Effector memory CD4-positive, alpha-beta T cell (primary cell): ENCODE measurements around the gene PDPK1.

Experiments used
- DNase-seq, 3 donors: peaks; one replicate each; pipeline ENCODE4 v3.0.0-alpha.2; 2020
- H3K27ac ChIP-seq: 2 replicates; pipeline ENCODE4 v1.7.0; 2013; ENCODE audit warnings: mild to moderate bottlenecking, low read length, moderate library complexity; ENCODE audit not compliant: insufficient read depth, poor library complexity, severe bottlenecking
- H3K27me3 ChIP-seq: replicated peaks from 2 replicates; pipeline ENCODE4 v1.7.0; 2013; ENCODE audit warnings: mild to moderate bottlenecking, low read length; ENCODE audit not compliant: insufficient read depth, control insufficient read depth, poor library complexity, severe bottlenecking
- H3K36me3 ChIP-seq: 2 replicates; pipeline ENCODE4 v1.7.0; 2013; ENCODE audit warnings: mild to moderate bottlenecking, low read length, moderate library complexity; ENCODE audit not compliant: control insufficient read depth, insufficient read depth
- H3K4me1 ChIP-seq: 2 replicates; pipeline ENCODE4 v1.7.0; 2013; ENCODE audit warnings: low read length, mild to moderate bottlenecking; ENCODE audit not compliant: control insufficient read depth, insufficient read depth, poor library complexity, severe bottlenecking
- H3K4me3 ChIP-seq: 2 replicates; pipeline ENCODE4 v1.7.0; 2013; ENCODE audit warnings: low read length, low read depth, mild to moderate bottlenecking; ENCODE audit not compliant: insufficient read depth, poor library complexity, severe bottlenecking
- H3K9me3 ChIP-seq: 2 replicates; pipeline ENCODE4 v1.7.0; 2013; ENCODE audit warnings: mild to moderate bottlenecking, low read length, moderate library complexity; ENCODE audit not compliant: control insufficient read depth

Gene PDPK1

GRCh38 chr16:2524339-2524938 is 13.4 kb upstream of the PDPK1 start:
- H3K9me3 ChIP-seq, result no peaks in the 10 kb centered on the region
- DNase-seq, result no peak
- no peak overlapping the region for H3K4me3 ChIP-seq
- H3K36me3 ChIP-seq, result peaks cover 49% of the 10 kb centered on the region
- peaks cover 13% of the 10 kb centered on the region for H3K4me1 ChIP-seq
- H3K27ac ChIP-seq, result no peak overlapping the region
- H3K27me3 ChIP-seq, result no peaks in the 10 kb centered on the region

DNA sequence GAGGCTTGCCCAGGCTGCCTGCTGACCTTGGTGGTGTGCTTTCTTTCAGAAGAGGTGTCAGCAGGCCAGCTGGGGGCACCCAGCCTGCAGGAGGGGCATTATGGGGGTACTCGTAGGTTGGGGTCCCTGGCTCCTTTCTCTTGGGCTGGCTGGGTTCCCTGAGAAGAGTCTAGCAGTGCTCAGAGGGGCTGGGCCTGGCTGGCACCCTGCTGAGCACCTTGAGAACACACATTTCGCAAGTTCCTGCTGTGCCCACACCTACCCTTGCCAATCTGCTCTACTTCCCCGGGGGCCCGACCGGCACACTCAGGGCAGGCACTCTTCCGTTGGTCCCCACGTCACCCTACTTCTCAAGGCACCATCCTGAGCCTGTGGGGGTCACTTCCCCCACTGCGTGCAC is 11.7 kb upstream of the PDPK1 start:
- Histone ChIP-seq H3K27me3 (no peaks in the 10 kb centered on the region), H3K36me3 (peaks cover 49% of the 10 kb centered on the region), H3K4me3 (no peak overlapping the region), H3K27ac (no peak overlapping the region), H3K9me3 (no peaks in the 10 kb centered on the region), H3K4me1 (peaks cover 6% of the 10 kb centered on the region)
- no peak for DNase-seq

- DNase-seq, result no peak
- Histone ChIP-seq H3K4me1 (peaks cover 8% of the 10 kb centered on the region), H3K27me3 (no peaks in the 10 kb centered on the region), H3K4me3 (no peak overlapping the region), H3K27ac (no peak overlapping the region), H3K36me3 (peaks cover 46% of the 10 kb centered on the region), H3K9me3 (no peaks in the 10 kb centered on the region)
Observed at GRCh38 chr16:2527071-2527783, 10.6 kb upstream of the PDPK1 start.

DNA sequence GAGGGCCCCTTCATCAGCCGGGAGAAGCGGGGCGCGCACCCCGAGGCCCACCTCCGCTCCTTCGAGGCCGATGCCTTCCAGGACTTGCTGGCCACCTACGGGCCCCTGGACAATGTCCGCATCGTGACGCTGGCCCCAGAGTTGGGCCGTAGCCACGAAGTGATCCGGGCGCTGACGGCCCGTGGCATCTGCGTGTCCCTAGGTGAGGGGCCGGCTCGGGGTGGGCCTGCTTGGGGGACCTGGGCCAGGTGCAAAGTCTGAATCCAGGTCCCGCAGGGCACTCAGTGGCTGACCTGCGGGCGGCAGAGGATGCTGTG is 10.1 kb upstream of the PDPK1 start:
- peaks cover 44% of the 10 kb centered on the region for H3K36me3 ChIP-seq

GRCh38 chr16:2528161-2529060 is 9.4 kb upstream of the PDPK1 start:
- Histone ChIP-seq H3K27ac (no peak overlapping the region), H3K4me1 (peaks cover 8% of the 10 kb centered on the region), H3K4me3 (no peak overlapping the region), H3K36me3 (peaks cover 42% of the 10 kb centered on the region), H3K27me3 (no peaks in the 10 kb centered on the region), H3K9me3 (no peaks in the 10 kb centered on the region)
- no peak for DNase-seq

More for the DNA sequence above, 10.1 kb upstream of the PDPK1 start:
- no peak overlapping the region for H3K4me3 ChIP-seq
- H3K27me3 ChIP-seq, result no peaks in the 10 kb centered on the region
- no peak overlapping the region for H3K27ac ChIP-seq
- H3K4me1 ChIP-seq, result peaks cover 8% of the 10 kb centered on the region
- H3K9me3 ChIP-seq, result no peaks in the 10 kb centered on the region
- no peak for DNase-seq

- peaks cover 8% of the 10 kb centered on the region for H3K4me1 ChIP-seq
- no peak overlapping the region for H3K27ac ChIP-seq
- no peak for DNase-seq
- no peaks in the 10 kb centered on the region for H3K27me3 ChIP-seq
- H3K4me3 ChIP-seq, result no peak overlapping the region
- H3K9me3 ChIP-seq, result no peaks in the 10 kb centered on the region
- peaks cover 33% of the 10 kb centered on the region for H3K36me3 ChIP-seq
Observed at GRCh38 chr16:2529061-2529931, 8.5 kb upstream of the PDPK1 start.

DNA sequence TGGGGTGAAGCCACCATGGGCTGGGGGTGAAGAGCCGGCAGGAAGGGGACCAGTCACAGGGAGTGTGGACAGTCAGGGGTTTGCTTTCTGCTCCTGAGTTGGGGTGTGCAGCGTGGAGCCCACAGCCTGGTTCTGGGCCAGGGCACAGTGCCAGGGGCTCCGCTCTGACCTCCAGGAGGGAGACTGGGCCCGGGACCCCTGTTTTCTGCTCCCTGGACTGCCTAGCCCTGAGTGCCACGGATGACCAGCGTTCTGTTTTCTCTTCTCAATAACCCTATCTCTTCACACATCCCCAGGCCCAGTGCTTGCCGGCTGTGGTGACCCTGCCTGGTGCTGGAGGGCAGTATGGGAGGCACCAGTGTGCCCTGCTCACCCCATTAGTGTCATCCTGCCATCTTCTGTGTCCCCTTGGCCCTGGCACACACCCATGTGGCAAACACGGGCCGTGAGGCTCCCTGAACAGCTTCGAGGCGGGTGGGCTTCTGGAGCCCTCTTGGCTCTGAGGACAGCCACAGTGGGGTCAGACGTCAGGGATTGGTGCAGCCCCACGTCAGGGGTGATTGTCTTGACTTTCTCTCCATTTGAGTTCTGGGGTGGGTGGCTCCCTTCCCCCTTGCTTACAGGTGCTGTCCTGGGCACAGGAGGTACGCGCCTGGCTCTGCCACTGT is 7.7 kb upstream of the PDPK1 start:
- no peaks in the 10 kb centered on the region for H3K27me3 ChIP-seq
- no peak for DNase-seq
- no peak overlapping the region for H3K27ac ChIP-seq
- H3K4me3 ChIP-seq, result no peak overlapping the region
- H3K36me3 ChIP-seq, result peaks cover 25% of the 10 kb centered on the region
- peaks cover 8% of the 10 kb centered on the region for H3K4me1 ChIP-seq
- H3K9me3 ChIP-seq, result no peaks in the 10 kb centered on the region

DNA sequence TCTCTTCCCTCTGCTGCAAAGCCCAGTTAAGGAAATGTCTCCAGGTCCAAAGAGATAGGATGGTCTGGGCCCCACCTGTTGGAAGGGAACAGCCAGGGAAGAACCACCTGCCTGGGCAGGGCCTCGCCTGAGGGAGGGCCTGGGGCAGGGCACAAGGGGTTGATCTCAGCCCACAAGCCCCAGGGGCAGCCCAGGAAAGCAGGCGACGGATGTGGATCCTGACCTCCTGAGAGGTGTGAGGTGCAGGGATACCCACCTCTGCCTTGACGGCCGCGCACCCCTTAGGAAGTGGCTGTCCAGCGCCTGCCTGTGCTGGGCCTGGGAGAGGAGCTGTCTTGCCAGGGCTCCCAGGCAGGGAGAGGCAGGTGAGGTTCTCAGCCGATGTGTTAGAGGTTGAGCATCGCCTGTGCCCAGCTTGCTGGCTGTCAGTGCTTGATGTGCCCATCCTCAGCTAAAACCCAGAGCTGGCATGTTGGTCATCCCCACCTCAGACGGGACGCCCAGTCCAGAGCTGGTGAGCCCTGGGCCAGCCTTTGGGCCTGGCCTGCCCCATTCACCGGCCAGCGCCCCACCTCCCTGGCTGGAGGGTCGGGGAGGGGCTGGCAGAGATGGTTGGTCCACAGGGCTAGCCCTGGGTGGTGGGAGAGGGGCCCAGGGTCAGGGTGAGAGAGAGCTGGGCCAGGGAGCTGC is 7.0 kb upstream of the PDPK1 start:
- no peaks in the 10 kb centered on the region for H3K27me3 ChIP-seq
- H3K9me3 ChIP-seq, result no peaks in the 10 kb centered on the region
- H3K4me1 ChIP-seq, result peaks cover 8% of the 10 kb centered on the region
- no peak overlapping the region for H3K4me3 ChIP-seq
- H3K36me3 ChIP-seq, result peaks cover 25% of the 10 kb centered on the region
- DNase-seq, result no peak
- peak overlapping the region; percentile 82 for H3K27ac ChIP-seq

DNA sequence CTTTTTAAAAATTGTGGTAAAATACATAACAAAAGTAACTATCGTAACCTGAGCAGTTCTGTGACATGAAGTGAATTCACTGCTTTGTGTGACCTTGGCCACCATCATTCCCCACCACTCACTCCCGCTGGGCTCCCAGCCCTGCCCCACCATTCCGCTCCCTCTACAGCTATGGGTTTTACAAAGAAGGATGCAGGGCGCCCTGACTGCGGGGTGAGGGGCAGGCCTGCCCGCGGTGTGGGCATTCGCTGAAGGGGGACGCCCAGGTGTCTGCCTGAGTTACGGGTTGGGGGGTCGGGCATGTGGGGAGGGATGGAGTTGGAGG is 6.5 kb upstream of the PDPK1 start, which contains the start of gene CEMP1:
CEMP1 (minus strand) TSS at position 38 of the 325 bp plus-strand sequence. CDS start 335 bp downstream, outside the sequence.
- peaks cover 21% of the 10 kb centered on the region for H3K36me3 ChIP-seq
- H3K27me3 ChIP-seq, result no peaks in the 10 kb centered on the region
- H3K4me3 ChIP-seq, result peak within 1 kb of the TSS; percentile 75
- no peak for DNase-seq
- H3K4me1 ChIP-seq, result peaks cover 8% of the 10 kb centered on the region
- peak within 1 kb of the TSS; percentile 82 for H3K27ac ChIP-seq
- H3K9me3 ChIP-seq, result no peaks in the 10 kb centered on the region
